GM21723 (cell line): ENCODE data around the gene DUS1L.

Source experiments
- ATAC-seq: cut with Tn5 transposase; IDR thresholded peaks from one replicate; pipeline ENCODE4 v1.9.1; 2021; ENCODE audit warnings: mild to moderate bottlenecking, moderate library complexity; ENCODE audit not compliant: unreplicated experiment

The DUS1L gene

DNA sequence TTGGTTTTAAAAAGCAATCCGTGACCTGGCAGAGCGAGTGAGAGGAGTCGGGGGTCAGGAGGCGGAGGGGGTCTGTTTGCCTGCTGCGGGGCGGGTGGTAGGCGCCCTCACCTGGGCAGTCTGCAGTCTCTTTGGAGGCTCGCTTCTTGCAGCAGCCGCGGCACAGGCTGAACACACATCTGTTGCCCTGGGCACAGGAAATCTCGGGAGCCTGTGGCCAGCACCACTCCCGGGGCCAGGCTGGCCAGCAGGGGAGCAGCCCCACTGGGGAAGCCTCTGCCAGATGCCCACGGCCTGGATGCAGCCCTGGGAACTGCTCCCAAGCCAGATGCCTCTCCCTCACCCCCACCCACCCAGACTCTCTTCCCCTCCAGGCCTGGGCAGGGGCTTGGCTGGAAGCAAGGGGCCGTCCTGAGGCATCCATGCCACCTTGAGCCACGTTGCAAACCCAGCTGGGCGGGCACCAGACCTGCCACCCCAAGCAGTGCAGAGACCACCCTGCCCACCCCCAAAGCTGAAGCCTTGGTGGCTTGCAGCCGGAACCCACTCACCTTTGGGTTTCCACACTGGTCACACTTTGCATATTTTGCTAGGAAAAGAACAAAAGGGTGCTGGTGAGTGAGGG, 7.3 kb downstream of the DUS1L start:
- no peak for ATAC-seq

DNA sequence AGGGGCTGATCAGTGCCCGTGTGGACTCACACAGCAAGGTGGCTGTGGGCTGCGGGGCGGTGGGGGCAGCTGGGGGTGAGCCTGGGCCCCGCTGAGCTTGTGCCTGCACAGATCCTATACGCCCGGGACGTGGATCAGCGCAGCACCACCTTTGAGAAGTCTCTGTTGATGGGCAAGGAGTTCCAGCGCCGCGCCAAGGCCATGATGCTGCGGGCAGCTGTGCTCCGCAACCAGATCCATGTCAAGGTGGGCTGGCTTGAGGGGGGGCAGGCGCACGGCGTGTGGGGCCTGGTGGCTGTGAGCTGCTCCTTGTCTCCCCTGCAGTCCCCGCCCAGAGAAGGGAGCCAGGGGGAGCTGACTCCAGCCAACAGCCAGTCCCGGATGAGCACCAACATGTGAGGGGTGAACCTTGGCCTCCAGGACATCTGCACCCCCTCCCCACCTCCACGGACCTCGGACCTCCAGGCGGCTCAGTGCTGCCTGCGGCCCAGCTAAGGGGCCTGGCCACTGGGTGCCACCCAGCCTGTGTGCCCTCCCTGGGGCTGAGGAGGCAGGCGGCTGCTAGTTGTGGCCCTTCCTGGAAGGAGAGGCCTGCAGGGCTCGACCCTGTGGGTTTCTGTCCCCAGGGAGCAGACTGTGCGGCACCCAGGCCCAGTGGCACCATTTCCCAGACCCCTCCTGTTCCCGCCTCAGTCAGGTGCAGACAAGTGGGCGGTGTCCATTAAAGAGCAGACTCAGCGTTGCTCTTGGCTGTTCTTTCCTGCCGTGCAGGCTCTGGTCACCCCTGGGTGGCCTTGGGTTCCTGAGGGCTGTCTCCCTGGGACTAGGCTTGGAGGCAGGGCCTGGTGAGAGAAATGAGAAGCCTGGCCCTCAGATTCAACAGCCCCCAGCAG, 8.6 kb downstream of the DUS1L start:
- ATAC-seq, result no peak

DNA sequence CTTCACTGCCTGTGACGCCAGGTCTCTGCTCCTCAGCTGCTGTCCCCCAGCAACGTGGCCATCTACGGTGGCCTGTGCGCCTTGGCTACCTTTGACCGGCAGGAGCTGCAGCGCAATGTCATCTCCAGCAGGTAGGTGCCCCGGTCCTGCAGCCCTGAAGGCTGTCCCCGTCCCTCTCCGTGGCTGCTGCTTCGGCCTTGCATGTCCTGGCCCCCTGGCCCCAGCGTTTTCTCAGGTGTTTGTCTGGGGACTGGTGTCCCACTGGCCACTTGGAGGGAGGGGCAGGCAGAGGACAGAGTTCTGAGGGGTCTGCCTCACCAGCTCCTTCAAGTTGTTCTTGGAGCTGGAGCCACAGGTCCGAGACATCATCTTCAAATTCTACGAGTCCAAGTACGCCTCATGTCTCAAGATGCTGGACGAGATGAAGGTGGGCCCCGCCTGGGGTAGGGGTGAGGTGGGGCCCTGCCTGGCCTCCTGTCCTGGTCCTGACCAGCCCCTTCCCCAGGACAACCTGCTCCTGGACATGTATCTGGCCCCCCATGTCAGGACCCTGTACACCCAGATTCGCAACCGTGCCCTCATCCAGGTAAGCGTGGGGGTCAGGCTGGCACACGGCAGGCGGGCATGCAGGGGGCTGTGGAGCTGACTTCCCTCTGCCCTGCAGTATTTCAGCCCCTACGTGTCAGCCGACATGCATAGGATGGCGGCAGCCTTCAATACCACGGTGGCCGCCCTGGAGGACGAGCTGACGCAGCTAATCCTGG, 9.5 kb downstream of the DUS1L start:
- no peak for ATAC-seq

DNA sequence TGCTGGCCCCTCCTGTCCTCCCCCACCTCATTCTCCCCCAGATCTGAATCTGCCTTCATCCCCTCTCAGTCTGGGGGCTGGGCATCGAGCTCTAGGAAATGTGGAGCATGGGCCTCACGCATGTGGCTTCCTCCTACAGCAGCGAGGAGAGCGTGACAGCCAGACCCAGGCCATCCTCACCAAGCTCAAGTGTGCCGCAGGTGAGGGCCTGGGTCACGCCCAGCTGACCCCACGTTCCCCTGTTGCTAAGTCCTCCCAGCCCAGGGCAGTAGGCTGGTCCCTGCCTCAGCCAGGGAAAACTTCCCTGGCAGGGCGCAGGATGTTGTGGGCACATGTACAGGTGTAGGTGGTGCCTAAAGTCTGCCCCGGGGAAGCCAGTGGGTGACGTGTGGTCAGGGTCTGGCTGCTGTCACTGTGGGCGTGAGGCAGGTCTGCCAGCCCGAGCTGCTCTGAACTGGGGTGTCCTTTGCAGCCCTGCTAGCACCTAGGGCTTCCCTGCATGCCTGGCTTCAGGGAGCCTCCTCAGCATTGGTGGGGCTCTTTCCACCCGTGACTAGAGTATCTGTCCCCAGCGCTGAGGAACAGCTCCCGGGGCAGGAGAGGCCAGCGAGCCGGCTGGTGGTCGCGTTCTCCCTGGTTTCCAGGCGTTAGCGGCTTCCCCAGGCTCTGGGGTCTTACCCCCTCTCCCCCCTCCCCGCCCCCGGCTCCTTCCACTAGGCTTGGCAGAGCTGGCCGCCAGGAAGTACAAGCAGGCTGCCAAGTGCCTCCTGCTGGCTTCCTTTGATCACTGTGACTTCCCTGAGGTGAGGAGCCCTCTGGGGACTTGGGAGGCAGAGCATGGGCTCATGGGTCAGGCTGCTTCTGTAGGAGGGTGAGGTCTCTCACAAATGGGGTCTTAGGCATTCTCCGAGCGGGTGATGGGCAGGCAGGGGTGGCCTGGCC, 10.3 kb downstream of the DUS1L start:
- no peak for ATAC-seq

DNA sequence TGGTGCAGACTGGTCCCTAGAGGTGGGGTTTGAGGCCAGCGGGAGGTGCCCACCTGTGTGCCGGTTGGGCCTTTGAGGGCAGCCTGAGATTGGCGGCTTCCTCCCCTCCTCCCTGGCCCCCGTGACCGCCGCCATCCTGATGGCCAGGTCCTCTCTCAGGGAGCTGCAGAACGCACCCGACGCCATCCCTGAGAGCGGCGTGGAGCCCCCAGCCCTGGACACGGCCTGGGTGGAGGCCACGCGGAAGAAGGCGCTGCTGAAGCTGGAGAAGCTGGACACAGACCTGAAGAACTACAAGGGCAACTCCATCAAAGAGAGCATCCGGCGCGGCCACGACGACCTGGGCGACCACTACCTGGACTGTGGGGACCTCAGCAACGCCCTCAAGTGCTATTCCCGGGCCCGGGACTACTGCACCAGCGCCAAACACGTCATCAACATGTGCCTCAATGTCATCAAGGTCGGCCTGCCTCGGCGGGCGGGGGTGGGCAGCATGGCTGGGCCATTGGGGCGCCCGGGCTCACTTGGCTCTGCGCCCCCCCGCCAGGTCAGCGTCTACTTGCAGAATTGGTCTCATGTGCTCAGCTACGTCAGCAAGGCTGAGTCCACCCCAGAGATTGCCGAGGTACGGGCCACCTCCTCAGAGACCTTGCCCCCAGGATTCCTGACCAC, 11.1 kb downstream of the DUS1L start:
- no peak for ATAC-seq

DNA sequence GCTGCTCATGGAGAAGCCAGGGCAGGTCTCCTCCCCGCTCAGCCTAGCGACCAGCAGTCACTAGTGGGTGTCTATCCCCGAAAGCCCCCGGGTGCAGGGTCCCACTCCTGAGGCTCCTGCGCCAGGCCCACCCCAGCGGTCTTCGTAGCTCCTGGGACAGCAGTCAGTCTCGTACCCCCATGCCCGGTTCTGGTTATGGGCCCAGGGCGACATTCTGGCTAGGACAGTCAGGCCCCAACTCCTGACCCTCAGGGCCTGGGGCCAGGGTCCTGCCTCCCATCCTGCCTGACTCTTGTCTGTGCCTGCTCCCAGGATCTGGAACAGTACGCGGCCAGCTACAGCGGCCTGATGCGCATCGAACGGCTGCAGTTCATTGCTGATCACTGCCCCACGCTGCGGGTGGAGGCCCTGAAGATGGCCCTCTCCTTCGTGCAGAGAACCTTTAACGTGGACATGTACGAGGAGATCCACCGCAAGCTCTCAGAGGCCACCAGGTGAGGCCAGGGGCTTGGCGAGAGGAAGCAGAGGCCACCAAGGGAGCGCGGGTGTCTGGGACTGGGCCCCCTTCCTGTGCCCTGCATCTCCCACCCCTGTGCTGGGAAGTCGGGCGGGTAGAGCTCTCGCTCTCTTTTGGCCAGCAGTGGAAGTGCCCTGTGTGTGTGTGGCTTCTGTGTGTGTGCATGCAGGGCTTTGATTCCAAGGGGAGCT, 11.9 kb downstream of the DUS1L start:
- no peak for ATAC-seq

DNA sequence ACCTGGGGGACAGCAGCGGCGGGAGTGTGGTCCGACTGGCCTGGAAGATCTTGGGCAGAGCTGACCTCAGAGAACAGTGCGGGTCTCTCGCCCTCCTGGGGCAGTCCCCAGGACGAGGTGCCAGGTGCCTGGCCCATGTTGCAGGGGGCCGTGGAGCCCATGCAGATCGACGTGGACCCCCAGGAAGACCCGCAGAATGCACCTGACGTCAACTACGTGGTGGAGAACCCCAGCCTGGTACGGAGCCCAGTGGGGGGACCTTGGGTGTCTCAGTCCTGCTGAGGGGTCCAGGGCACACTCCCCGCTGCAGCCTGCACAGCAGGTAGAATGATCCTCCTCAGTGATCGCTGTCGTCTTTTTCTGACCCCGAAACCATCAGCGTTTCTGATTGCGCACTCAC, 12.5 kb downstream of the DUS1L start:
- no peak for ATAC-seq

DNA sequence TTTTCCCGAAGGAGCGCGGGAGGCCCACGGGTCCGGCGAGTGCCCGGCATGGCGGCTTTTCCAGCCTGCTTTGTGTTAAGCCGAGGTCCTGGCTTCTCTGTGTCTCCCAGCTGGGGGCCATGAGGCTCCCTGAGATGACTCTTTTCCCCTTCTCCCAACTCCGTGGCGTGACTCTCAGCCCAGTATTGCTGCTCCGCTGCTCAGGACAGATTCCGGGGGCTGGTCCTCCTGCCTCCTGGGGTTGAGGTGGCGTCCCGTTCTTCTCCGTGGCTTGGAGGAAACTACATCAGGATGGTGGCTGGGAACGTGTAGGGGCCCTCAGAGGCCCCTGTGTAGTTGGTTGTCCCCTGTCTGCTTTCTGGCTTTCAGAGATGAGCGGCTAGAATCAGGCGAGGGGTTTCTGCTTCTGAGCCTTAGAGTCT, 13.0 kb downstream of the DUS1L start:
- ATAC-seq, result no peak

DNA sequence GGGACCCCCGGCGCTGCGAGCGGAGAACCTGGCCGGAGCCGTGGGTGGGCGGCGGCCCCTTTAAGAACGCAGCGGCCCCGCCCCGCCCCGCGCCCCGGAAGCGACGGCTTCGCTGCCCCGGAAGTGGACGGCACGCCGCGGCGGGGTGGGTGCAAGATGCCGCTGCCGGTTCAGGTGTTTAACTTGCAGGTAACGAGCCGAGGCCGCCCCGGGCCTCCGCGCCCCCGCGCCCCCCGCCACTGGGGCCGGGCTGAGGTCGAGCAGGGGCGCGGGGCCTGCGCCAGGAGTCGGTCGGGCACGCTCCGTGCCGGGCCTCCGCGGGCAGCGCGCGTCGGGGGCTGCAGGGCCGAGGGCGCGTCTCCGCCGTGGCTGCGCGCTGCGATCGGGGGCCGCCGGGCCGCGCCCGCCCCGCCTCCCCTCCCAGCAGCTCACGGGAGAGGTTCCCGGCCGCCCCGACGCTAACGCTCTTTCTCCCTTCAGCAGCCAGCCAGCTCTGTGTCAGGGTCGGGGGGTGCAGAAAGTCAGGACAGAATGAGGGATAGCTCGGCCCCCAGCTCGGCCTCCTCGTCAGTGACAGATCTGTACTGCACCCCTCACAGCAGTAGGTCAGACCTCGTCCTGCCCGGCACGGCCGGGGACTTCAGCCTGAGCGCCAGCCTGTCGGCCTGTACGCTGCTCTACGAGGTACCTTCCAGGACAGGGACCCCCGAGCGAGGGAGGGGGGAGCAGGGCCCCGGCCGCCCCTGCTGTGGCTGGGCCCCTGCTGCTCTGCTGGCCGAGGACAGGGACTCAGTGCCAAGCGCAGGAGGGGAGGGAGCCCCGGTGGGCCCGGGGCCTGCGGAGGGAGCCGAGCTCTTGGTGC, 13.6 kb downstream of the DUS1L start, which contains the start of the genes GPS1 and RFNG:
TSS of gene GPS1 (plus strand) at position 123 of the 862 bp plus-strand sequence. CDS start at position 157, 34 bp downstream.
TSS of gene RFNG (minus strand) at position 36 of the 862 bp plus-strand sequence. CDS start 45 bp downstream, outside the sequence.
- ATAC-seq, result peak; percentile 52

DNA sequence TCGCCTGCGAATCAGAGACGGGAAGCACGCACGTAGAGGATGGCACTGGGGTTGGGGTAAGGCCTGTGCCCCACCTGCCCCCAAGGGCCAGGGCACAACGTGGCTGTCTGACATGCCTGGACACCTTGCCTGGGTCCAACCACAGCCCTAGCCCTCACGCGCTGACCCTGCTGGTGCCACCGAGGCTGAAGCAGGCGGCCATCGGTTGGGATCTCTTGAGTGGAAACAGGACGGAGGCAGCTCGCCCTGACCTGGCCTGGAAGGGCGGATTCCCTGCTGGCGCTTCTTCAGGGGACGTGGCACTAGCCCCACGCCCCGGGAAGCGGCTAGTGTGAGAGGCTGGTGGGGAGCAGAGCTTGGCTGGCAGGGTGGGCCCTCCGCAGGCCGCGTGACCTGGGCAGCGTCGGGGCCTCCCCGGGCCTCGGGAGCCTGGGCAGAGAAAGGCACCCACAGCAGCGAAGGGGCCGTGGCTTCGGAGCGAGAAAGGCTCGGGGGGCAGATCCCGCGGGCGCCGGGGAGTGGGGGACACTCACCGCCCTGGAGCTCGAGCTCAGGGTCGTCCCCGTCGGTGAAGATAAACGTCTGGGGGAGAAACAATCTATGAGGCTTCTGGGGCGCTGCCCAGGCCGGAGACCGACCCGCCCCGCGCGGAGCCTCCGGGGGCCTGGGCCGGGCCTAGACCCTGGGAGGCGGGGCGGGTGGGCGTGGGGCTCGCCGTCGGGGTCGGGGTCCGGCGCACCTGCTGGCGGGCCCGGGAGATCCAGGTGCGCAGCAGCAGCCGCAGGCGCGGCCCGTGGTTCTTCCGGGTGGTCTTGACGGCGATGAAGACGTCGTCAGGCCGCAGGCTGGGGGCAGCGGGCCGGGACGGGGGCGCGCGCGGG, 14.6 kb downstream of the DUS1L start:
- no peak for ATAC-seq

DNA sequence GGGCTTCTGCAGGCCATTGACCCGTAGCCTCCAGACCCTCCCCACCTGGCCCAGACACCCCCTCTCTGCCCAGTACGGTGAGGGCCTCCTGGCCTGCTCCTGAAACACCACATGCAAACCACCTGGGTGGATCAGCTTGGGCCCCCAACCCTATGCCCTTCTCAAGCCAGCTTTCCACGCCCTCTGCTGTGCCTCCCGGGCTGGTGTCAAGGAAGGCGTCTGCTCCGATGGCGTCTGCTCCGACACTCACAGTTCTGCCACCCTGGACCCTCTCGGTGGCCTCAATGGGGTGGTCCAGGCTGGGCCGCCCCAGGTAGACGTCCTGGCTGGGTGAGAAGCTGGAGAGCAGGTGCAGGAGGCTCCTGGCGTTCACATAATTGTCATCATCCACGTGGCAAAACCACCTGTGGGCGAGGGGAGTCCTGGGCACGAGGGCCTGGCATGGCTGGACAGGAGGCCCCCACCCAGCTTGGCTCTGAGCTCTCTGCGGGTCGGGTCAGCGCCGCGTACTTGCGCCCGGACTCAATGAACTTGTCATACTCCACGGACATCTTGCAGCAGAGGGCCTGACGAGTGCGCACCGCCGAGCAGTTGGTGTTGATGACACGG, 15.3 kb downstream of the DUS1L start:
- no peak for ATAC-seq

DNA sequence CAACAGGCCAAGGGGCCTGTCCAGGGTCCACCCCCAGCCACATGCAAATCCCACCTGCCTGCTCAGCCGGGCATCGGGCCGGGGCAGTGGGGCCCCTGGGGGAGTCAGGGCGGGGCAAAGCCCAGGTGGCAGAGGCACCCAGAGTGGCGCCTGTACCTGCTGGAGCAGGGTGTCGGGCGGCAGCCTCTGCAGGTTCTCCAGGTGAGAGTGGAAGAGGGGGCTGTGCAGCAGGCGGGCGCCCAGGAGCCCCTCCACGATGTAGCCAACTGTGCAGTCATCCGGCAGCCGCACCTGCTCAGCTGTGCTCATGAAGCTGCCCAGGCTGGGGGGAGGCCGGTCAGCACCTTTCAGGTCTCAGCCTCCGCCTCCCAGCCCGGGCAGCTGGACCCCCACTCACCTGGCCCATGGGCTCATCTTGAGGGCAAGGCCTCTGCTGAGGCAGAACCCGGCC, 16.1 kb downstream of the DUS1L start:
- ATAC-seq, result no peak

DNA sequence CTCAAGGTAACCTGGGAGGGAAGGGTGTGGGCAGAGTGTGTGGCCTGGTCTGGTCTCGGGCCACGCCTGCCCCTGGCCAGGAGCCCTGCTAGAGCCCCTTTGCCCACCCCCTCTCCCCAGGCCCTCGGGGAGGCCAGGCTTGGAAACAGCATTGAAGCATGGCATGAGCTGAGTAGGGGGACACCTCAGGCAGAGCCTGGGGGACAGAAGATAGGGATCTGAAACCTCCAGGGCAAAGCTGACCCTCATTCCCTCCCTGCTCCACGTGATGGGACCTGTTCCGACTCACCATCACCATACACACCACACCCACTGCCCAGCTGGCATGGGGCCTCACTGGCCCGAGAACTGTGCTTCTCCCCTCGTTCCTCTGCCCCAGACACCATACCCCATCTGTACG, 16.5 kb downstream of the DUS1L start:
- no peak for ATAC-seq

DNA sequence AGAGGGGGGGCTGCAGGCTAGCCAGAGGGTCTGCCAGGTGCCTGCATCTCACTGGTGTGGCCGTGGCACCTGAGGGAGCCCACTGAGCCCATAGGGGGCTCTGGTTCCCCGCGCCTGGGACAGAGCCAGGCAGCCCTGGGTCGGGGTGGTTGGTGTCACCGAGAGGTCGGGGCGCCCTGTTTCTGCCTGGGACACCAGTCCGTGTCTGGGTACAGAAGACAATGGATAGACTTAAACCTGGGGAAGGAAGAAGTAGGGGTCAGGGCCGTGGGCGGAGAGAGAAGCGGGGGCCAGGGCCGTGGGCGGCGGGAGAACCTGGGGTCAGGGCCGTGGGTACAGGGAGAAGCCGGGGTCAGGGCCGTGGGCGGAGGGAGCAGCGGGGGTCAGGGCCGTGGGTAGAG, 17.0 kb downstream of the DUS1L start:
- ATAC-seq, result no peak

DNA sequence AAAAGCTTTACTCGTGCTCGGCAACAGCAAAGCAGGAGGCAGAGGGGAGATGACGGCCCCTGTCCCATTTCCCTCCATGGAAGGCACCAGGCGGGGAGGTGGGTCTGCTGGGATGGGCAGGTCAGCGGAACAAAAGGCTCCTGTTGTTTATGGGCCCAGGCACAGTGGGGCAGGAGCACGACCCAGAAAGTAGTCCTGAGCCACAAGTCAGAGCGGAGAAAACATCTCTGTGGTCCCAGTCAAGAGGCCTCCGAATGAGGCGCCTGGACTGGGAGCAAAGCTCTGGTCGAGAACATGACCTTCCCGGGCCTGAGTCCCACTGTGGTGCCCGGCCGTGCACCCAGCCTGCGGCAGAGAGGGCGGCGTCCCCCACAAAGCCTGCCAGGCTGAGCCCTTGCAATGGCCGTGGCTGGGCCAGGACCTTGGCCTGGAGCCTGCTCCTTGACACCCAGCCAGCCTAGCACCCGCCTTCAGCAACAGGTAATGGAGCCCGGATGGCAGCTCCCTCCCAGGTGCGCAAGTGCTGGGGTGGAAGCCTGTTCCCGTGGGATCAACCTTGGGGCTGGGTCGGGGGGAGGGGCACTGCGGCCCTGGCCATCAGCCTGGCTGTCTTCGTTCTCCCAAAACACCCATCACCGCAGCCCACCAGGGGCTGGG, 17.6 kb downstream of the DUS1L start:
- ATAC-seq, result no peak

DNA sequence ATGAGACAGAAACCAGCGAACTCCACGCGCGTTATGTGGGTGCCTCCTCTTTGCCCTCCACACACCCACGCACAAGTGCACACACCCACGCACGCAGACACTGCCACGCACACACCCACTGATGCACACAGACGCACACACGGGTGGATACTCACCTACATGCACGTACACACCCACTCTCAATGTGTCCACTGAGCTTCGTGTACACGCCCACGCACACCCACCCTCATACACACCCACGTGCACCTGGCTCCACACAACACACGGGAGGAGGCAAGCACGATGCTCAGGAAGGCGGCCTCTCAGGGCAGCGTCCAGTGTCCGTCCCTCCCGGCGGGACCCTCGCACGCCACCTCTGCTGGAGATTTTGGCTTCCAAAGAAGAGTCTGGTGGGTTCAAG, 18.2 kb downstream of the DUS1L start:
- ATAC-seq, result no peak
